ENCODE measurements around the gene RALY. TPM values are rescaled to one million over a fixed set of nuclear protein-coding genes. Genes with fewer than 3 reads are reported as not detected.

Gene RALY
- polyA plus RNA-seq, 1 donor from 2014 or later = 218 TPM

DNA sequence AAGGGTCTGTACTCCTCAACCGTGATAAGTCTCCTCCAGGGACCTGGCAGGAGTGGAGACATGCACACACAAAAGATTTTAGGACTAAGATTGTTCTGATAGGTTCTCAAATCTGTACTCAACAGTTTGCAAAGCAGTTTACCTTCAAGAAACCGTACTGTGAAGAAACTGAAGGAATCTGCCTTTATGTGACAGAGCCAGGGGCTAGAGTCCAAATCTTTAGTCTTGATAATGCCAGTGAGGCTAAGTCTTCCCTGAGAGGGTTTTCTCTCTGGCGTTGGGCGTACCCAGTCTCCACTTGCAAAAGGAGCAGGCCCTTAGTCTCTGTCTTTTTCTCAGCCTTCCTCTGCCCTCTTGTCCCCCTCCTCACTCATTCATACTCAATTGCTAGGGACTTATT, 47.5 kb downstream of the RALY start:
- Mint-ChIP-seq H3K4me3 (no peak overlapping the region), H3K9me3 (no peaks in the 10 kb centered on the region), H3K27ac (peak overlapping the region in 2 of 3 donors; percentile 4 to 21), H3K36me3 (peaks cover 1% of the 10 kb centered on the region), H3K27me3 (no peaks in the 10 kb centered on the region), H3K4me1 (peaks cover 39 to 60% (median 56%) of the 10 kb centered on the region in 3 donors)

DNA sequence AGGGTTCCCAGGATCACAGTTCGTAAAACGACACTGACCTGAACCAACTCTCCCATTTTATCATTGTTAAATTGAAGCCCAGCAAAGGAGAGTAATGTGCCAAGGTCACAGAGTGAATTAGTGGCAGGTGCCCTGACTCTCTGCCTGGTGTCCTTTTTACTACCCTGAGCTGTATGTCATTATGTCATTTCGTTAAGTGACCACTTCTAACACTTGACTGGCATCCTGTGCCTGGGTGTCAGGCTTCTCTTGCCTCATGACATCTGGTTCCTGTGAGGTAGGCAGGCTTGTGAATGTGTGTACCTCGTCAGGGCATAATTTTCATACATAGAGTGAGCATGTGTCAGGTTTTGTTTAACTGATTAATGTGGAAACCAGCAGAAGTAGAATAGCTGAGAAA, 48.6 kb downstream of the RALY start:
- Mint-ChIP-seq H3K36me3 (peaks cover 1% of the 10 kb centered on the region), H3K4me1 (peaks cover 34 to 52% (median 51%) of the 10 kb centered on the region in 3 donors), H3K4me3 (no peak overlapping the region), H3K27me3 (no peaks in the 10 kb centered on the region), H3K27ac (peak overlapping the region in 1 of 3 donors; percentile 28), H3K9me3 (no peaks in the 10 kb centered on the region)

DNA sequence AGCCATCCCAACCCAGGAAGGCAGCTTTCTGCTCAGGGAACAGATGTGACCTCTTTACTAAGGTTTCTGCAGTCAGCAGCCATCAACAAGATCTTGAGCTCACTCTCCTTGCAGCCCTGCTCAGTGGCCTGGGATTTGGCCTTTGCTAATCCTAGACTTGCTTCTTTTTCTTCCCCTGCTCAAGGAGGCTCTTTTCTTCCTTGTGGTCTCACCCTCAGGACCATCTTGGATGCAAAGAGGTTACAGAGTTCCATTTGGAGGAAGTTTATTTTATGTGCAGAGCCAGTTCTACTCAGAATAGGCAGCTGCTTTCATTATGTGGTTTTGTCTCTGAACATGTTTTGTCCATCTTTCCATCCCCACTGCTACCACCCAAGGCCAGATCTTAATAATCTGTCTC, 49.3 kb downstream of the RALY start:
- H3K27ac Mint-ChIP-seq = peak overlapping the region in 1 of 3 donors; percentile 28
- peaks cover 36 to 50% (median 49%) of the 10 kb centered on the region in 3 donors for H3K4me1 Mint-ChIP-seq
- no peaks in the 10 kb centered on the region for H3K9me3 Mint-ChIP-seq
- no peaks in the 10 kb centered on the region for H3K27me3 Mint-ChIP-seq
- H3K36me3 Mint-ChIP-seq = peaks cover 1% of the 10 kb centered on the region
- H3K4me3 Mint-ChIP-seq = no peak overlapping the region

DNA sequence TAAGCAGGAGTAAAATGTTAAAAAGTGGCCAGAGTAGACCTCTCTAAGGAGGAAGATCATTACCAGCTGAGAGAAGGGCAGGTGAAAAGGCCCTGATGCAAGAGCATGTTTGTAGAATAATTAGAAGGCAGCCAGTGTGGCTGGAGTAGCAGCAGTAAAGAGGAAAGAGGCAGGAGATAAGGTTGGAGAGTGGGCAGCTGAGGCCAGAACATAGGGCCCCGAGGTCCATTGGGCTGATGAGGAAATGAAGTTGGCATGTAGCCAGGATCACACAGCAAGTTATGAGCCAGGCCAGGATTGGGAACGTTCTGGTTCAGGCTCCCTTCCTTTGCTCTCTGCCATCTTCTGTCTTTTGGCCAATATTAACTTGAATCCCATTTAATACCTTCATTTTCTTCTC, 51.6 kb downstream of the RALY start:
- Mint-ChIP-seq H3K4me1 (peaks cover 35 to 63% (median 50%) of the 10 kb centered on the region in 3 donors), H3K36me3 (peaks cover 1% of the 10 kb centered on the region), H3K4me3 (no peak overlapping the region), H3K9me3 (no peaks in the 10 kb centered on the region), H3K27ac (no peak overlapping the region), H3K27me3 (no peaks in the 10 kb centered on the region)

DNA sequence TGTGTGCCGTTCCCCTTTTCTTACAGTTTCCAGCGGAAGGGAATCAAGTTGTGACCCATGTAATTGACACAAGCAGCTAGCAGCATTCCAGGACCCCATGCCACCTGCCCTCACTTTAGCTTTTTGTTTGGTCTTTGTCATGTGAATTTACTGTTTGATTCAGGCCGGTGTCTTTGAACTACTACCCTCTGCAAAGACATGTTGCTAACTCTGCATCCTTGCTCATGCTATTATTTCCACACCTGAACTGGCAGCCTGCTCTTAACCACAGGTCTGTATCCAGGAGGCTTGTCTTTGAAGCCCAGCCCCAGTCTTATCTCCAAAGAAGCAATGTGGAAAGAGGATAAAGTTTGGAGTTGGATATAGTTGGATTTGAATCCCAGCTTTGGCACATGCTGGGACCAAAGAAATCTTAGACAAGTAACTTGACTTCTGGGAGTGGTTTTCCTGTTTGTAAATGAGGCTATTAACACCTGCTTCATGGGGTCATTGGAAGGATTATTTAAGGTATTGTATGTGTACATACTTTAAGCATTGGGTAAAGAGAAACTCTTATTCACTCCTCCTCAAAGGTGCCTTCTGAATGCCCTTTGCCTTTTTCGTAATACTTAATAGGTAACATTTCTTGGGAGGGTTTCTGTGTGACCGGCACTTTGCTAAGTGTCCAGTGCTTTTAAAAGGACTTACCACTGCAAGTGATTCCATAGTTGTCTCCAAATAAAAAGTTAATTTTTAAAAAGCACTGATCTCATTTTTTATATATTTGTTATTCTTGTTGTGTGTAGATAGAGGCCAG, 52.4 kb downstream of the RALY start:
- Mint-ChIP-seq H3K4me3 (no peak overlapping the region), H3K27ac (peak overlapping the region in 1 of 3 donors; percentile 24), H3K4me1 (peaks cover 40 to 61% (median 42%) of the 10 kb centered on the region in 3 donors), H3K27me3 (no peaks in the 10 kb centered on the region), H3K9me3 (no peaks in the 10 kb centered on the region), H3K36me3 (peaks cover 1% of the 10 kb centered on the region)

DNA sequence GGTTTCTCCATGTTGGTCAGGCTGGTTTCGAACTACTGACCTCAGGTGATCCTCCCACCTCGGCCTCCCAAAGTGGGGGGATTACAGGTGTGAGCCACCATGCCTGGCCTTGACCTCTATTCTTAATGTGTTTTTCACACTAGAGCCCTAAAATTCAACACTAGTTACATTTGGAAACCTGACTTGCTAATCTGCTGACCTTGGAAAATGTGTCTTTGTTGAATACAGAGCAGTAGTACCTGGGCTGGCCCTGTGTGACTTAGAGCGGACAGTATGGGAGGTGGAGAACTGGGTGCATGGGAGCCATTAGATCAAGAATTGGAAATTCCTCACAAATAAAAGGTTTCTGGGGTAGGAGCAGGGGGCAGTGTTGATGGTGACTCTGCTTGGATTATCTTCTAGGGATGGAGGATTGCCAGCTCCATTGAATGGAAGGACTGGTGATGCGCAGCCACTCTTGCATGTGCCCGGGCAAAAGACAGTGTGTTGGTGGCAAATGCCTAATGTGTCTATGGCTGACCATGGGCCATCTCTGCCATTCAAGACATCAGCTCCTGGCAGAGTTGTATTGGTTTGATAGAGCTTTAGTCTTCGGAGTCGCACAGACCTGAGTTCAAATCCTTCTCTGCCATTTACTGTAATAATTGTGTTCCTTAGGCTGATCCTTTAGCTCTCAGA, 53.4 kb downstream of the RALY start:
- H3K36me3 Mint-ChIP-seq = peaks cover 1% of the 10 kb centered on the region
- no peaks in the 10 kb centered on the region for H3K9me3 Mint-ChIP-seq
- peaks cover 34 to 58% (median 38%) of the 10 kb centered on the region in 3 donors for H3K4me1 Mint-ChIP-seq
- H3K27me3 Mint-ChIP-seq = no peaks in the 10 kb centered on the region
- no peak overlapping the region for H3K27ac Mint-ChIP-seq
- peak overlapping the region in 1 of 4 donors; percentile 25 for H3K4me3 Mint-ChIP-seq

DNA sequence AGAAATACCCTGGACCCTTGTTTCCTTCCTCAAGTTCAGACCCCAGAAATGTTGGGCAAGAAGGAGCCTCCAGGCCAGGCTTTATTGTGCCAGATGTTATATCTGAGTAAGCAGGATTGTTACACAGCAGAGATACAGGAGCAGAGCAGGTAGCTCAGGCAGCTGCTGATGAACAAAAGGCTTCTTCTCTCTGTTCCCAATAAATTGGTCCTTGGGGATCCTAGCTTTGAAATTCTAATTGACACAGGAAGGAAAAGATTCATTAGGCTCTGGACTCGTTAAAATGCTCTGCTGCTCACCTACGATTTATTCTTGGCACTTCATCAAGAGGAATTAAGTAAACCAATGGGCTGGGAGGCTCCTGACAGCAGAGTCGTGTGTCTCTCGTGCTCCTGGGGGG, 54.2 kb downstream of the RALY start:
- no peaks in the 10 kb centered on the region for H3K27me3 Mint-ChIP-seq
- peaks cover 31 to 59% (median 43%) of the 10 kb centered on the region in 3 donors for H3K4me1 Mint-ChIP-seq
- H3K4me3 Mint-ChIP-seq = no peak overlapping the region
- H3K36me3 Mint-ChIP-seq = peaks cover 4% of the 10 kb centered on the region
- no peaks in the 10 kb centered on the region for H3K9me3 Mint-ChIP-seq
- no peak overlapping the region for H3K27ac Mint-ChIP-seq

DNA sequence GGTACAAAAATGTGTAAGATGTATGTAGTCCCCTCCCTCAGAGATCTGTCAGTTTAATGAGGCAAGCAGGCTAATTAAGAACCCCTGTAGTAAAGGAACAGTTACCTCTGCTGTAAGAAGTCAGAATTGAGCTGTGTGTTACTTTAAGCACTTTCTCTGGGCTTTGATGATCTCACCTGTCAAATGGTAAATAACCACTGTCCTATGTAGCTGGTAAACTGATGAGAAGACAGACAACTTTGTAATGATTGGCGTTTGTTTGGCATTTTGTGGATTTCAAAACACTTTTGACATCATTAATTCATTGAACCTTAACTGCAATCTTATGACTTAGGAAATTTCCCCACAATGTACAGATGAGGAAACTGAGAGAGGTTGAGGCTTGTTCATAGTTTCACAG, 55.7 kb downstream of the RALY start:
- Mint-ChIP-seq H3K9me3 (no peaks in the 10 kb centered on the region), H3K4me1 (peaks cover 35 to 60% (median 43%) of the 10 kb centered on the region in 3 donors), H3K27ac (peak overlapping the region in 1 of 3 donors; percentile 80), H3K27me3 (no peaks in the 10 kb centered on the region), H3K36me3 (peaks cover 3% of the 10 kb centered on the region), H3K4me3 (no peak overlapping the region)

DNA sequence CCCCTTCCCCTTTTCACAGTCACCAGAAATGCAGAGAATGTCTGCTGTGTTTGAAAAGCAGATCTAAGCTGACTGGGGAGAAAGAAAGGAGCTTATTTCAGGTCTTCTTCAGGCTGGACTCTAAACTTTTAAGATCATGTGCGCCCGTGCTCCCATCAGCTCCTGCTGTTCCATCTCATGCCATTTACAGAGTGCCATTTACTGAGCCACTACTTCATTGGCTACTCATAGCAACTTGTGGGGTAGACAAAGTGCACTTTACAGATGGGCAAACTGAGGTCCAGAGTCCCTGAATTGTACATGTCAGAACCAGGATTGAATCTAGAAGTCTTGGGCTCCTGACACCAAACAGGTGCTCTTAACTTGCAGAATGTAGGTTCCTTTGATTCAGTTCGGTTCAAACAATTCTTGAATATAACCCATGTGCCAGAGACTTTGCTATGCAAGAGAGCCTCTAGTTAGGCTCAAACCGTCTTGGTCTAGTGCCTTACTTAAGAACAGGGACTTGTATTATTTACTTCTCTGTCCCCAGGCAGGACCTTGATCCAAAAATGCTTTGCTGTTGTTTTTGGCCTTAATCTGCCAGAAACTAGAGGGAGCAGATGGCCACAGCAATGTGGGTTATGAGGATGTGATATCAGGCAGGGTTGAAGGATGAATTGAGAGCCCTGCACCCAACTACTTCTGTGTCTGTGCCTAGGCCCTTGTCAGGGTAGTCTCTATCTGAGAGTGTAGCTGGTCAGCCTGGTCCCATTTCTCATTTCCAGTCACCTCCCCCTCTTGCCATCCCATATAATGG, 56.4 kb downstream of the RALY start:
- H3K27me3 Mint-ChIP-seq = no peaks in the 10 kb centered on the region

DNA sequence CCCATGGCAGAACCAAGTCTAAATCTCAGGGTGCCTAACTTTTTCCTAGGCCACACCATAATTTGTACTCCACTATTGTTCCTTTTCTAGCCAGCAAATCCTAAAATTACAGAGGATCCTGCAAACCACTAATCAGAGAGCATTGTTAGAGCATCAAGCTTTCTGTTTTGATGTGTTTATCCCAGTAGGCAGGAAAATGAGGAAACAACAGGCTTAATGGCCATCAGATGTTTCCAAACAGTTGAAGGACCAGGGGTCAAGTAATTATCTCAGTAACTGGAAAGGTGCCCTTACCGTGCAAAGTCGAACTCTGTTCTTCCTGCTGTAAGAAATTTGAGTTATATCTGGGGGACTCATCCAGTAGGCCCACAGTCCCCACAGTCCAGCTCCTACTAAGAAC, 58.7 kb downstream of the RALY start:
- no peak overlapping the region for H3K27ac Mint-ChIP-seq

More for the DNA sequence above, 56.4 kb downstream of the RALY start:
- H3K4me3 Mint-ChIP-seq = peak overlapping the region in 1 of 4 donors; percentile 11
- peaks cover 38 to 60% (median 46%) of the 10 kb centered on the region in 3 donors for H3K4me1 Mint-ChIP-seq
- peak overlapping the region in 1 of 3 donors; percentile 80 for H3K27ac Mint-ChIP-seq
- peaks cover 3% of the 10 kb centered on the region for H3K36me3 Mint-ChIP-seq
- H3K9me3 Mint-ChIP-seq = no peaks in the 10 kb centered on the region

DNA sequence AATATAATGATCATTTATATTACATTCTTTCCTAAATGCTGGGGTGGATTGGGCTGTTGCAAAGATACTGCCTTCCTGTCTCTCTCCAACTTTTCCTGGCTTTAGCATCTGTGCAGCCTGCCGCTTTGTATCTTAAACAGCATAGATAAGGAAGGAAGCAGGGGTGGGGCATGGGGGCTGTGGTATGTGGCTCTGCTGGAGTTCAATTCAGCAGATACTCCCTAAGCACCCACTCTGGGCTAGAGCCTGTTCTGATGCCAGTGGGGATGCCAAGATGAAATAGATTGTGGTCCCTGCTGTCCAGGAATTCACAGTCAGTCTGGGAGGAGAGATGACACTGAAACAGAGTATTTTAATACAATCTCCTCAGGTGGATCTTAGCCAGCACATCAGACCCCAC, 61.6 kb downstream of the RALY start:
- no peak overlapping the region for H3K4me3 Mint-ChIP-seq
- no peaks in the 10 kb centered on the region for H3K9me3 Mint-ChIP-seq
- H3K4me1 Mint-ChIP-seq = peaks cover 38 to 61% (median 45%) of the 10 kb centered on the region in 3 donors
- no peaks in the 10 kb centered on the region for H3K27me3 Mint-ChIP-seq
- peaks cover 3% of the 10 kb centered on the region for H3K36me3 Mint-ChIP-seq
- peak overlapping the region in 1 of 3 donors; percentile 5 for H3K27ac Mint-ChIP-seq

More for the DNA sequence above, 58.7 kb downstream of the RALY start:
- H3K4me3 Mint-ChIP-seq = no peak overlapping the region
- no peaks in the 10 kb centered on the region for H3K9me3 Mint-ChIP-seq
- peaks cover 3% of the 10 kb centered on the region for H3K36me3 Mint-ChIP-seq
- no peaks in the 10 kb centered on the region for H3K27me3 Mint-ChIP-seq
- H3K4me1 Mint-ChIP-seq = peaks cover 29 to 58% (median 42%) of the 10 kb centered on the region in 3 donors

DNA sequence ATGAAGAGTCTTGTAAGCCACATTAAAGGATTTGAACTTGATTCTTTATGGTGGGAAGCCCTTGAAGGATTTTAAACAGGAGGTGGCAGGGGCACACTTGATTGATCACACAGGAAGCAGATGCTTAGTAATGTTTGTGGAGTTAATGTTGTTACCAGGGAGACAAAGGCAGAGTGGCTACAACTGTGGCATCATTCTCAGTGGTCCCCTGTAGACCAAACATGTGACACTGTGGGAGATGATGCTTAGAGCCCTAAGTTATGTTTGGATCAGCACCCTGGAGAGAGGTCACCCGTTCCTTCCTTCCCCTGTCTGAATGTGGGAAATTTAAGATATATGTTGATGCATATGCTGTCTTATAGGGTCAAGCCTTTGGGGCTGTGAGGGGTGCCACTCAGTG, 65.1 kb downstream of the RALY start:
- H3K4me1 Mint-ChIP-seq = peaks cover 27 to 52% (median 35%) of the 10 kb centered on the region in 3 donors
- peaks cover 3% of the 10 kb centered on the region for H3K36me3 Mint-ChIP-seq
- H3K9me3 Mint-ChIP-seq = no peaks in the 10 kb centered on the region
- H3K27ac Mint-ChIP-seq = peak overlapping the region; percentile 6 to 84 (median 14)
- H3K4me3 Mint-ChIP-seq = peak overlapping the region in 2 of 4 donors; percentile 30 to 57
- H3K27me3 Mint-ChIP-seq = no peaks in the 10 kb centered on the region

DNA sequence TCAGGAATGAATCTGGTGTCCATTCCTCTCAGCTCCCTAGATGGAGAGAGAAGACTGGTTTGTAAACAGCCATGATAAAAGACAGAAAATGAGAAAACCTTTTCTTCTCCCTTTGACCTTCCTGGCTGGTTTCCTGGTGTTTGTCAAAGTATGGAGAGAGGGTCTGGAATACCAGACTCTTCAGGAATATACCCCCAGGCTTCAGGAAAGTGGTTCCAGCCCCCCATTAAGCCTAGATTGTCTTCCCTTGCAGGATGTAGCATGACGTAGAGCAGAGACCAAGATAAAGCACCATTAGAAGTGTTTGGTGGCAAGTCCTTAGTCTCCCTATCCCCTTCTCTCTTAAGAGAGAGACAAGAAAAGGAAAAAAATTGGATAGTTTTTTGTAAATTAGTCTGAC, 67.3 kb downstream of the RALY start:
- Mint-ChIP-seq H3K4me1 (peaks cover 20 to 41% (median 28%) of the 10 kb centered on the region in 3 donors), H3K36me3 (peaks cover 3% of the 10 kb centered on the region), H3K9me3 (no peaks in the 10 kb centered on the region), H3K27ac (peak overlapping the region in 1 of 3 donors; percentile 76), H3K4me3 (no peak overlapping the region), H3K27me3 (no peaks in the 10 kb centered on the region)

DNA sequence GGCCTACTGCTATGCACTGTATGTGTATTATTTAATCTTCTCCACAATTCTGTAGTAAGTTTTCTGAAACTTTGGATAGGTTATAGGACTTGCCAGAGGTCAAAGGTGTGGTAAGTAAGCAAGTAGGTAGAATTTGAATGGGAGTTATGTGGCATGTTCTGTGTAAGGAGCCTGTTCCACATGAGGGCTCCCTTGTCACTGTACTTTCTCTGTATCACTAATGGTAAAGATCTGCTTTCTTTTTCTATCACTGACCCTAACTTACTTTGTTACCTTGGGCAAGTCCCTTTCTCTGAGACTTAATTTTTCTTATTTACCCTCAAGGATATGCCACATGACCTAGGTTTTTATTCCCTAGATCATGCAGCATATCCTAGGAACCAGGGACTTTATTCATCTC, 68.0 kb downstream of the RALY start:
- peaks cover 20 to 35% (median 26%) of the 10 kb centered on the region in 3 donors for H3K4me1 Mint-ChIP-seq
- no peaks in the 10 kb centered on the region for H3K27me3 Mint-ChIP-seq
- H3K4me3 Mint-ChIP-seq = no peak overlapping the region
- H3K9me3 Mint-ChIP-seq = no peaks in the 10 kb centered on the region
- peak overlapping the region in 1 of 3 donors; percentile 9 for H3K27ac Mint-ChIP-seq
- H3K36me3 Mint-ChIP-seq = peaks cover 3% of the 10 kb centered on the region
